ENCODE results near the gene ZNF236.

- TF ChIP-seq CTCF (IDR thresholded peaks at IDR 0.05) (no peak), EZH2 (IDR thresholded peaks at IDR 0.05; ENCODE audit: borderline replicate concordance, insufficient read depth, low read depth, low read length, poor library complexity, severe bottlenecking) (no peak)
These were observed 16.1 kb upstream of the ZNF236 start for GRCh38 chr18:76806301-76806700.
